ENCODE measurements around the gene LAMC2. TPM values are rescaled to one million over a fixed set of nuclear protein-coding genes. Genes with fewer than 3 reads are reported as not detected.

LAMC2 gene
- total and polyA plus RNA-seq, 11 donors = 0.50 to 15.4 (median 1.5) TPM

DNA sequence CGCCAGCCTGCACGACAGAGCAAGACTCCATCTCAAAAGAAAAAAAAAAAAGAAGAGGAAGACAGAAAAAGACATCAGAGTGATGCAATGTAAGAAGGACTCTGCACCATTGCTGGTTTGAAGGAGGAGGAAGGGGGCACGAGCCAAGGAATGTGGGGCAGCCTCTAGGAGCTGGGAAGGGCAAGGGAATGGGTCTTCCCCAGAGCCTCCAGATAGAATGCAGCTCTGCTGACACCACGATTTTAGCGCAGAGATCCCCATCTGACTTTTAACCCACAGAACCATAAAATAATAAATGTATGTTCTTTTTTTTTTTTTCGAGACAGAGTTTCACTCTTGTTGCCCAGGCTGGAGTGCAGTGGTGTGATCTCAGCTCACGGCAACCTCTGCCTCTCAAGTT lies 33.9 kb upstream of the LAMC2 start:
- no peak for ATAC-seq
- Histone ChIP-seq H3K27ac (no peak overlapping the region), H3K4me3 (no peak overlapping the region), H3K36me3 (no peaks in the 10 kb centered on the region), H3K4me1 (peaks cover 0 to 16% (median 10%) of the 10 kb centered on the region in 12 donors), H3K9me3 (peaks cover 0 to 3% (median 0%) of the 10 kb centered on the region in 12 donors), H3K27me3 (no peaks in the 10 kb centered on the region)
- intact Hi-C loops (cut with DNase I) = no loop called here
- 94 to 96% (median 95%) methylated on average over 7 of the region's 7 CpGs for WGBS, 4 donors
- no peak for TF ChIP-seq POLR2A (IDR thresholded peaks at IDR 0.05)
- TF ChIP-seq, protein P1, sequence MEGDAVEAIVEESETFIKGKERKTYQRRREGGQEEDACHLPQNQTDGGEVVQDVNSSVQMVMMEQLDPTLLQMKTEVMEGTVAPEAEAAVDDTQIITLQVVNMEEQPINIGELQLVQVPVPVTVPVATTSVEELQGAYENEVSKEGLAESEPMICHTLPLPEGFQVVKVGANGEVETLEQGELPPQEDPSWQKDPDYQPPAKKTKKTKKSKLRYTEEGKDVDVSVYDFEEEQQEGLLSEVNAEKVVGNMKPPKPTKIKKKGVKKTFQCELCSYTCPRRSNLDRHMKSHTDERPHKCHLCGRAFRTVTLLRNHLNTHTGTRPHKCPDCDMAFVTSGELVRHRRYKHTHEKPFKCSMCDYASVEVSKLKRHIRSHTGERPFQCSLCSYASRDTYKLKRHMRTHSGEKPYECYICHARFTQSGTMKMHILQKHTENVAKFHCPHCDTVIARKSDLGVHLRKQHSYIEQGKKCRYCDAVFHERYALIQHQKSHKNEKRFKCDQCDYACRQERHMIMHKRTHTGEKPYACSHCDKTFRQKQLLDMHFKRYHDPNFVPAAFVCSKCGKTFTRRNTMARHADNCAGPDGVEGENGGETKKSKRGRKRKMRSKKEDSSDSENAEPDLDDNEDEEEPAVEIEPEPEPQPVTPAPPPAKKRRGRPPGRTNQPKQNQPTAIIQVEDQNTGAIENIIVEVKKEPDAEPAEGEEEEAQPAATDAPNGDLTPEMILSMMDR (IDR thresholded peaks at IDR 0.05) = no peak
- no peak for DNase-seq

DNA sequence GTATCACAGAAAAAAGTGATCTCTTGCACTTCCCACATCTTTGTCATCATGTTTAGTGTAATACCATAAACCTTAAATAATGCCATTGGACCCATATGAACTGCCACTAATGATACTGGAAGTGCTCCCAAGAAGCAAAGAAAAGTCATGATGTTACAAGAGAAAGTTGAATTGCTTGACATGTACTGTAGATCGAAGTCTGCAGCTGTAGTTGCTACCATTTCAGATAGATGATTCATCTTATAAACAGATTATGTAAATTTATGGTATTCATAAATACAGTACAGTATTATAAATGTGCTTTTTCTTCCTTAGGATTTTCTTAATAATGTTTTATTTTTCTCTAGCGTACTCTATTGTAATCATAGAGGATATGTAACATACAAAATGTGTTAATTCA lies 30.1 kb upstream of the LAMC2 start:
- ATAC-seq (no peak), DNase-seq (no peak)
- Histone ChIP-seq H3K27ac (no peak overlapping the region), H3K4me1 (no peaks in the 10 kb centered on the region), H3K9me3 (no peaks in the 10 kb centered on the region), H3K36me3 (no peaks in the 10 kb centered on the region), H3K27me3 (no peaks in the 10 kb centered on the region), H3K4me3 (no peak overlapping the region)
- TF ChIP-seq, protein P1 (IDR thresholded peaks at IDR 0.05) = no peak
- TF ChIP-seq POLR2A (IDR thresholded peaks at IDR 0.05) = no peak
- intact Hi-C loops (cut with DNase I) = no loop called here
- WGBS, 4 donors = 86 to 95% (median 94%) methylated on average over 2 of the region's 2 CpGs

DNA sequence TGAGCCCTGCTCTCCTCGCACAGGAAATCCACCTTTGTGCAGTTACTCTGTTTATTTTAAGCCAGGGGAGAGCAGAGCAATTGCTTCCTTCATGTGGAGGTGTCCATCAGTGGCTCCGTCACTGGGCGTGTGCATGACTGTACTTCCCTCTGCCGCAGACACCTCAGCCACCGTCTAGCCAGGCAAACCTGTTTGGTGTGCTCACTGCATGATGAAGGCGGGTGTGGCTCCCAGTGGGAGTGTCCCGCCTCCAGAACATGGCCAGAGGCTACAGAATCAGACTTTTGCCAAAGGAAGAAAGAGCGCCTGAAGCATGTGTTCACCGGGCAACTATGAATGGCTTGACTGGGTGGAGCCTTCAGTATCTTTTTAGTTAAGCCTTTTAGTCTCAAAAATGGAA lies 26.1 kb upstream of the LAMC2 start:
- Histone ChIP-seq H3K9me3 (no peaks in the 10 kb centered on the region), H3K36me3 (no peaks in the 10 kb centered on the region), H3K27me3 (no peaks in the 10 kb centered on the region), H3K4me3 (no peak overlapping the region), H3K4me1 (no peaks in the 10 kb centered on the region), H3K27ac (no peak overlapping the region)
- TF ChIP-seq POLR2A (IDR thresholded peaks at IDR 0.05) = no peak
- TF ChIP-seq, protein P1 (IDR thresholded peaks at IDR 0.05) = no peak
- 88 to 93% (median 91%) methylated on average over 9 of the region's 9 CpGs for WGBS, 4 donors
- ATAC-seq (peak in 1 of 4 donors; percentile 33), DNase-seq (no peak)
- intact Hi-C loops (cut with DNase I) = no loop called here

DNA sequence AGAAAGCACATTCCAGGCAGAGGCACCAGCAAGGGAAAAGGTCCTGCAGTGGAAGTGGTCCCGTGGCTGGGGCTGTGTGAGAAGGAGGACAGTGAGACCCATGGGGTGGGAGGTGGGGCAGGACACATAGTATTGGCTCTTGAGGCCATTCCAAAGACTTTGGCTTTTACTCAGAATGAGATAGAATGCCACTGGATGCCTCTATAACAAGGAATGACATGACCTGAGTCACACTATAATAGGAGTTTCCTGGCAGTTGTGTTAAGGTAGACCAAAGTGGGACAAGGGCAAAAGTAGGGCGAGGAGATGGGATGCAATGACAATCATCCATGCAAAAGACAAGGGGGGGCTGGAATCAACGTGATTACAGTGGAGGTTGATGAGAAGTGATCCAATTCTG lies 24.7 kb upstream of the LAMC2 start:
- Histone ChIP-seq H3K9me3 (no peaks in the 10 kb centered on the region), H3K36me3 (no peaks in the 10 kb centered on the region), H3K27ac (no peak overlapping the region), H3K27me3 (no peaks in the 10 kb centered on the region), H3K4me1 (no peaks in the 10 kb centered on the region), H3K4me3 (no peak overlapping the region)
- ATAC-seq (no peak), DNase-seq (no peak)
- 81 to 84% (median 82%) methylated on average over 3 of the region's 3 CpGs for WGBS, 4 donors
- no peak for TF ChIP-seq POLR2A (IDR thresholded peaks at IDR 0.05)
- TF ChIP-seq, protein P1 (IDR thresholded peaks at IDR 0.05) = no peak
- intact Hi-C loops (cut with DNase I) = no loop called here
